ENCODE data around the gene CCDC192.

CCDC192 gene

DNA sequence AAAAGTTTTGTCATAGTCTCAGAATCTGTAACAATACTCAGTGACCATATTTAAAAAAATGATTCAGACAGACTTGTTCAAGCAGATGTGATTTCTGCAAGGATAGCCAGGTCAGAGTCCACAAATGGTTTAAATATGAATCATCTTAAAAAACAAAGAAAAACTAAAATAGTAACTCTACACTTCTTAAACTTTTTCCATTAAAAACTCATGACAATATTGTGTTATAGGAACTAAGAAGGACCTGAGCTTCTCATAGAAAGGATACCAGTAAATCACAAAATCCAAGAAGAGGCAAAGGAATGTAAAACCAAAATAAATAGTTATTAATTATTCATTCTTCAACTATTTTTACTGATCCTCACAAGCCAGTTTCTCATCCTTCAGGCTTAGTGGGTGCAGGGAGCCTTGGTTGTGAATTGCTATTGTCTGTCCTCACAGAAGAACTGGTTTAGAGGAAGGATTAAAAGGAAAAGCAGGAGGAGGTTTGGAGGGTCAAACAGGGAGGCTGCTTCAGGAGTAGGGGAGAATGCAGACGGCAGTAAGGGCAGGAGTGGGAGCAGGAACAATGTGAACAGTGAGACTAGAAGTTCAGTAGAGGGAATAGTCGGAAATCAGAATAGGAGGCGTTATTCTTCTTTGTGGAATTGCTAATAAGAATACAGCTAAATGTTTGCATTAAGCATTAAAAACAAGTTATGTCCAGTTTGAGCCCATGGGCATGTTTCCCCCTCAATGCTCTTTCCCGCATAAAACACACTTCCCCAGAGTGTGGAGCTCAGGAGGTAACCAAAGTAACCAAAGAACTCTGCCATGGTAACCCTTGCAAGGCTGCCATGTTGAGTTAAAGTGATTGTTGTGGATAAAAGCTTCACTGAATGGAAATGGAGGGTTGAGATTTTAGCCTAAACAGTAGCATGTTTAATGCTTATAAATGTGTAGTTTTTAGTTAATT lies 110.7 kb downstream of the CCDC192 start:
- H3K4me3 ChIP-seq (ENCODE audit: low read depth, low read length) = no peak overlapping the region
- TF ChIP-seq, protein P1, sequence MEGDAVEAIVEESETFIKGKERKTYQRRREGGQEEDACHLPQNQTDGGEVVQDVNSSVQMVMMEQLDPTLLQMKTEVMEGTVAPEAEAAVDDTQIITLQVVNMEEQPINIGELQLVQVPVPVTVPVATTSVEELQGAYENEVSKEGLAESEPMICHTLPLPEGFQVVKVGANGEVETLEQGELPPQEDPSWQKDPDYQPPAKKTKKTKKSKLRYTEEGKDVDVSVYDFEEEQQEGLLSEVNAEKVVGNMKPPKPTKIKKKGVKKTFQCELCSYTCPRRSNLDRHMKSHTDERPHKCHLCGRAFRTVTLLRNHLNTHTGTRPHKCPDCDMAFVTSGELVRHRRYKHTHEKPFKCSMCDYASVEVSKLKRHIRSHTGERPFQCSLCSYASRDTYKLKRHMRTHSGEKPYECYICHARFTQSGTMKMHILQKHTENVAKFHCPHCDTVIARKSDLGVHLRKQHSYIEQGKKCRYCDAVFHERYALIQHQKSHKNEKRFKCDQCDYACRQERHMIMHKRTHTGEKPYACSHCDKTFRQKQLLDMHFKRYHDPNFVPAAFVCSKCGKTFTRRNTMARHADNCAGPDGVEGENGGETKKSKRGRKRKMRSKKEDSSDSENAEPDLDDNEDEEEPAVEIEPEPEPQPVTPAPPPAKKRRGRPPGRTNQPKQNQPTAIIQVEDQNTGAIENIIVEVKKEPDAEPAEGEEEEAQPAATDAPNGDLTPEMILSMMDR (IDR thresholded peaks at IDR 0.05; ENCODE audit: low read depth, low read length) = no peak
- no peaks in the 10 kb centered on the region for H3K4me1 ChIP-seq
- H3K27me3 ChIP-seq = no peaks in the 10 kb centered on the region
- no peak for DNase-seq
- H3K36me3 ChIP-seq = no peaks in the 10 kb centered on the region
- no peaks in the 10 kb centered on the region for H3K9me3 ChIP-seq

DNA sequence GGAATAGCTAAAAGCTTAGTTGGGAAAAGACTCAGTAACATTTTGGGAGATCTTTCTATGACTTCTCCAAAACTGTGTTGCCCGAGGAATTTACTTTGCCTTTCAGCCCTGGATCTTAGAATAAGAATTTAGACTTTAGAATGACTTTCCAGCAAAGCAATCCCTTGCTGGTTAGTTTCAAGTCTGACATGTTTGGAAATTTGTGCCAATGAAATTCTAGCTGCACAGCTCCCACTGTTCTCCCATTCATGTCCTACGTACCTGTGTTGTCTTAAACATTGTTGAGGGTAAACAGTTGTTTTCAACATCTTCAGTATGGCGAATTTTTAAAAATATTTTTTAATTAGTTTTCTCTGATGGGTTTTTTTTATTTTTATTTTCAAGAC lies 111.4 kb downstream of the CCDC192 start:
- Histone ChIP-seq H3K36me3 (no peaks in the 10 kb centered on the region), H3K27me3 (no peaks in the 10 kb centered on the region), H3K4me1 (no peaks in the 10 kb centered on the region), H3K4me3 (ENCODE audit: low read depth, low read length) (no peak overlapping the region), H3K9me3 (no peaks in the 10 kb centered on the region)
- TF ChIP-seq, protein P1 (IDR thresholded peaks at IDR 0.05; ENCODE audit: low read depth, low read length) = no peak
- no peak for DNase-seq

DNA sequence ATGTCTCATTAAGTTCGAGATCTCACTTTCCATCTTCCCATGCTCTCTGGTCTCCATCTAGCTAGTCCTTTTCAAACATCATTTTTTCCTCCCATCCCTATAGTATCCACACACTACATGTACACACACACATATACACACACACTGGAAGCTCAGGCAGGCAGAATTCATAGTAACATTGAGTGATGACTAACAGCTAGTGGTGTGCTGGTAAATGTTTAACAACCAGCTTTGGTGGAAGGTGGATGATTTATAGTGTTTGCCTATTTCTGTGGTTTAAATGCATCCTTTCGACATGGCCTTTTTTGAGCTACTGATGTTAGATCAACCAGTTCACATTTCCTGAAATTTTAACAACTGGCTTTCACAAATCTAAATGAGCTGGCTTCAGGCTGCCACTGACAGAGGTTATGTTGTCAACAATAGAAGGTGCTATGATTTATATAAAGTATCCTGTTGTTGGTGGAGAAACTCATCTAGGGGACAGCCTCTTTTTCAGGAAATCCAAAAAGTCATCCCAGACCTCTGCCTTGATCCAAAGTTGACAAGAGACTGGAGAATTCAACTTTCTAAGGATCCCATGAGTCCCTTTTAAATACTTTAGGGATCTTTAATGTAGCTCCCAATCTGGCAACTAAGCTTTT lies 117.8 kb downstream of the CCDC192 start:
- H3K27me3 ChIP-seq = no peaks in the 10 kb centered on the region
- no peaks in the 10 kb centered on the region for H3K36me3 ChIP-seq
- no peak for DNase-seq
- H3K4me3 ChIP-seq (ENCODE audit: low read depth, low read length) = no peak overlapping the region
- H3K9me3 ChIP-seq = no peaks in the 10 kb centered on the region
- H3K4me1 ChIP-seq = no peaks in the 10 kb centered on the region
- TF ChIP-seq, protein P1 (IDR thresholded peaks at IDR 0.05; ENCODE audit: low read depth, low read length) = no peak

DNA sequence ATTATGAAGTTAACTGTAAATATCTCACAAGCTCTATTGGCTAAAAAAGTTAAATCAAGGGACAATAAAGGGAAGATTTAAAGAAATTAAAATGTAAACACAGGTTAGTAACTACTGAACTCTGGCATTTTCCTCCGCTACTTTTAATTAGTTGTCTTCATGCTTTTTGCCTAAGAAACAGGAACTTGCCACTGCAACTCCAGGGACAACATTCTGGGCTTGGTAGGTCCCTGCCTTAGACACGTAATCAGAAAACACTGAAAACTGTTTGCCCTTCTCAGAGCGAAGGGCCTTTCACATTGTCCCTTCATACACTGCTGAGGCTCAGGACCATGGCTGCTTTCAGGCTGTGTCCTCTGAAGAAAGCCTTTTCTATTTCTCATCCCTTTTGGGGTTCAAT lies 118.7 kb downstream of the CCDC192 start:
- DNase-seq = no peak
- Histone ChIP-seq H3K9me3 (no peaks in the 10 kb centered on the region), H3K36me3 (no peaks in the 10 kb centered on the region), H3K4me1 (no peaks in the 10 kb centered on the region), H3K27me3 (no peaks in the 10 kb centered on the region), H3K4me3 (ENCODE audit: low read depth, low read length) (no peak overlapping the region)
- TF ChIP-seq, protein P1 (IDR thresholded peaks at IDR 0.05; ENCODE audit: low read depth, low read length) = no peak

DNA sequence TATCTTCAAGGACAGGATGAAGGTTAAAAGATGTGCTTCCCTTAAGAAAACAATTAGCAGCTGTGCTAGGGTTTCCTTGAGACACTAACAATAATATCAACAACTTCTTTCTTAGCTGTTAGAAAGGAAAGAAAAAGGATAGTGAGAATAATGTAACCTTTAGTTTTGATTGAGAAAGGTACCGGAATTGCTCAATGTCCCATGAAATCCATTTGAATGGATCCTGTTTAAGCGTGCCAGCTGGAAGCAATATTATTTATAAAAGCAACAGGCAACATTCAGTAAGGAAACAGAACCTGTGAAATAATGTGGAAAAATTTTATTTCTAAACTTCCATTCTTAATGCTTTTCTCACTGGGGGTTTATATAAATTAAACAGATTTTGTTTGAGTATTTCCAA lies 120.9 kb downstream of the CCDC192 start:
- no peak for DNase-seq
- Histone ChIP-seq H3K4me3 (ENCODE audit: low read depth, low read length) (no peak overlapping the region), H3K27me3 (0 out of 2 replicates have a peak, but pooled peaks cover 3% of the 10 kb centered on the region), H3K36me3 (no peaks in the 10 kb centered on the region), H3K9me3 (no peaks in the 10 kb centered on the region), H3K4me1 (no peaks in the 10 kb centered on the region)
- TF ChIP-seq, protein P1 (IDR thresholded peaks at IDR 0.05; ENCODE audit: low read depth, low read length) = no peak

DNA sequence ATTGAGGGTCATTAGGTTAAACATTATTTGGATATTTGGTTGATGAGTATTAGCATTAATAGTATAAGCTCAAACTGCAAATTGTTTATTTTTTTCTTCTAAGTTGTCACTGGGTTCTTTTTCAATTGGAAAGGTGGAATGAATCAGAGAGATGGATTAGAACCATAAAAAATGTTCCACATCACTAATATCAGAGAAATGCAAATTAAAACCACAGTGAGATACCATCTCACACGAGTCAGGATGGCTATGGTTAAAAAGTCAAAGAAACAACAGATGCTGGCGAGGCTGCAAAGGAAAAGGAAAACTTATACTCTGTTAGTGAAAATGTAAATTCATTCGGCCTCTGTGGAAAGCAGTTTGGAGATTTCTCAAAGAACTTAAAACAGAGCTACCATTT lies 122.8 kb downstream of the CCDC192 start:
- TF ChIP-seq, protein P1 (IDR thresholded peaks at IDR 0.05; ENCODE audit: low read depth, low read length) = no peak
- DNase-seq = no peak
- no peaks in the 10 kb centered on the region for H3K4me1 ChIP-seq
- H3K36me3 ChIP-seq = no peaks in the 10 kb centered on the region
- H3K9me3 ChIP-seq = no peaks in the 10 kb centered on the region
- no peak overlapping the region for H3K4me3 ChIP-seq (ENCODE audit: low read depth, low read length)
- 0 out of 2 replicates have a peak, but pooled peaks cover 3% of the 10 kb centered on the region for H3K27me3 ChIP-seq

All from BE2C (cell line).